D721Med (cell line): ENCODE data around the gene RELT.
A peak's percentile ranks its signal among the peaks of the same experiment; 100 is the strongest.

Experiments
- DNase-seq: peaks from one replicate; pipeline ENCODE4 v3.0.0; 2011; ENCODE audit warnings: low spot score; ENCODE audit not compliant: insufficient read length
- FAIRE-seq: peaks from 2 replicates; lab custom pipeline; 2011; peaks lifted over from hg19 to GRCh38; lab: Jason Lieb, UNC
- TF ChIP-seq, protein P1 (sequence below): IDR thresholded peaks from 2 replicates; pipeline ENCODE4 v1.5.1; 2012; ENCODE audit warnings: mild to moderate bottlenecking, control low read depth; ENCODE audit not compliant: insufficient read depth; ENCODE audit errors: missing control alignments

The RELT gene

DNA sequence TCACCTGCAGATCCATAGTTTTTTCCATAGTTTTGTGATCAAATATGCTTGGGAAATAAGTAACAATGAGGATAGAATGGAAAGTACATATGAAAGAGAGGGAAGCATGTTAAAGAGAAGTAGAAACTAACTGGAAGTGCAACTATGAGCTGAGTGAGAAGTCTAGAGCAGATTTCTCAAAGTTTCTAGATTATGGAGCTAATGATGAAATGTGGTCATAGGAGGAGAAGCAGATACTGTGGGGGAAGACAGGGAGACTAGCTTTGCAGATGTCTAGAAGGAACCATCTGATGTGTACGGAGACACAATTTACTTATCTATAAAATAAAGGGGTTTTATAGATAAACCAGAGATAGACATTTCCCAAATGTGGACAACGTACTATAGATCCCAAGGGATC is 37.1 kb downstream of the RELT start:
- TF ChIP-seq, protein P1, sequence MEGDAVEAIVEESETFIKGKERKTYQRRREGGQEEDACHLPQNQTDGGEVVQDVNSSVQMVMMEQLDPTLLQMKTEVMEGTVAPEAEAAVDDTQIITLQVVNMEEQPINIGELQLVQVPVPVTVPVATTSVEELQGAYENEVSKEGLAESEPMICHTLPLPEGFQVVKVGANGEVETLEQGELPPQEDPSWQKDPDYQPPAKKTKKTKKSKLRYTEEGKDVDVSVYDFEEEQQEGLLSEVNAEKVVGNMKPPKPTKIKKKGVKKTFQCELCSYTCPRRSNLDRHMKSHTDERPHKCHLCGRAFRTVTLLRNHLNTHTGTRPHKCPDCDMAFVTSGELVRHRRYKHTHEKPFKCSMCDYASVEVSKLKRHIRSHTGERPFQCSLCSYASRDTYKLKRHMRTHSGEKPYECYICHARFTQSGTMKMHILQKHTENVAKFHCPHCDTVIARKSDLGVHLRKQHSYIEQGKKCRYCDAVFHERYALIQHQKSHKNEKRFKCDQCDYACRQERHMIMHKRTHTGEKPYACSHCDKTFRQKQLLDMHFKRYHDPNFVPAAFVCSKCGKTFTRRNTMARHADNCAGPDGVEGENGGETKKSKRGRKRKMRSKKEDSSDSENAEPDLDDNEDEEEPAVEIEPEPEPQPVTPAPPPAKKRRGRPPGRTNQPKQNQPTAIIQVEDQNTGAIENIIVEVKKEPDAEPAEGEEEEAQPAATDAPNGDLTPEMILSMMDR = no peak
- no peak for DNase-seq
- FAIRE-seq = no peak

DNA sequence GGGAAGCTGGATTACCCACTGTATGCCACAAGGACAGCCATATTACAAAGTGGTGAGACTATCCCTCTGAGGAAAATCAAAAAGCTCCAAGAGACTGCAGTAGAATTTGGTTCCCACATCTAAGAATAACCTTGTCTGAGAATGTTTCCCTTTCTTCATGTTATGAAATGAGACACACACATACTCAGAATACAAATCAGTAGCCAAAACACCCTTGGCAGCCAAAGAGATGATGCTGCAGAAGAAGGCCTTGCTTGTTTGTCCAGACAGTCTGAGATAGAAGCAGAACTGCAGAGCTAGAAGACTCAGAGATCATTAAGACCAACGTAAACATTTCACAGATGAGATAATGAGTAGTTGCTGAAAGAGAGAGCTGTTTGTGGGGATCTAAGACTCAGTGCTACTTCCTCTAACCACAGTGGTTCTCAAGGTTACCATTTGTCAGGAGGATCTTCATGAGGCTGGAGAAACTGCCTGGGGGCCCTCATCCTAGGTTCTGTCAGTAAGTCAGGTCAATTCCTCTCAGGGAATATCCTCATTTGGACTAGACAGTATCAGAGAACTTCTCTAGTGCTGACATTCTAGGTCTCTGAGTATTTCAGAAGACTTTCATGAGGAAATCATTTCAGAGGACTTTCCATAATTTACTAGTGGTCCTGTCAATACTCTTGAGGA is 38.9 kb downstream of the RELT start:
- TF ChIP-seq, protein P1 = no peak
- FAIRE-seq (no peak), DNase-seq (no peak)

DNA sequence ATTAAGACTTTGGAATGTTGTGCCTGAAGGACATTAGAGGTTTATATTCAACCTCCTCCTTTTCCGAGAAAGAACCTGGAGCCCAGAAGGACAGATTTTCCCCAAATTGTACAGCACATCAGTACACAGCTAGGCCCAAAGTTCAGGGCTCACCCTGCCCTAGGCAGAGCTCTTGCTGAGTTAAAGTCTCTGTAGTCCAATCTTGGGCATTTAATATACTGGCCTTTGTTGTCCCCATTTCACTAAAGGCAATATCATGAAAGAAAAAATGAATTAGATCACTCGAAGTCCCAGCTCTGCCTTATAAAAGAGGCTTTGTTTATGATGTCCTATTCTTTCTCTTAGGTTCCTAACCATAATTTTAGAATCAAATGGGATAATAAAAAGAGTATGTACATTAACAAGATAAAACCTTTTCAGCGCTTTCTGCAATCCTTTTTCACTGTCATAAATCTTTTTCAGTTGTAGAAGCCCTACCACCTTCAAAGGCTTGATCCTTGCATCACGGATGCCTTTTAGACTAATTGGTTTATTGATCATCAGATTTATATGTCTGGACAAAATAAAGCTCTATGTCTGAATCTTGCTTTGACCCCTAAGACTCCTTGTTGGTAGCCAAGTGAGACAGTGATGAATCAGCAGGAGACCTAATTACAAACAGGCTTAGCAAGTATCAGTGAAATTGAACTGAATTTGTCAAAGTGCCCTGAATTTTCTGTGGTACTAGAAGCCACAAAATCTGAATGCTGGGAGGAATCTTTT is 39.8 kb downstream of the RELT start:
- TF ChIP-seq, protein P1 = no peak
- no peak for DNase-seq
- peak; percentile 16 for FAIRE-seq

DNA sequence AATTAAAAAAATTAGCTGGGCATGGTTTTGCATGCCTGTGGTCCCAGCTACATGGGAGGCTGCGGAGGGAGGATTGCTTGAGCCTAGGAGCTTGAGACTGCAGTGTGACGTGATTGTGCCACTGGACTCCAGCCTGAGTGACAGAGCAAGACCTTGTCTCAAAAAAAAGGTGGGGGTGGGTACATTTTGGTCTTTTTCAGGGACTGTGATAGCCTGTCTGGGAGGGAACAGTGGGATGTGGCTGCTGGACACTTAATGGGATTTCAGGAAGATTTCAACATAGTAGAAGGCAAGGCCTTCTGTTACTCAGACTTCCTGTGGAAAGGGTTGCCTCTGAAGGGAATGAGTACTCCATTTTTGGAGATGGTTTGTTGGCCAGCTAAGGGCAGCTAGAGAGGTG is 40.6 kb downstream of the RELT start:
- TF ChIP-seq, protein P1 = no peak
- FAIRE-seq = no peak

DNA sequence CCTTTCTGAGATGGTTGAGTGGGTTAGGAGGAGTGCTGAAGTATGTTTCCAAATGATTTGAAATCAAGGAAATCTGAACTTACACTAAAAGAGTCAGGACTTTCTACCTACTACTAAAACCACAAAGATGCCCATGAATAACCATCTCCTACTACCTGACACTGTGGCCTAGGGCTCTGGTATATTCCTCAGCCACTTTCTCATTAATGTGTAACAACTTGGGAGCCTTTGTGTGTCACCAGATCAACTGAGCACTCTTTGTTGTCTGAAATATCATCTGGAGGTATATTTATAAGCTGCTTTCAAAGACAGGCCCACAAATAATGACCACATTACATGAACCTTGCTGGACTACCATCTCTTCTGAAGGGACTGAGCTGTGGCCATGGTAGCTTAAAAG is 43.9 kb downstream of the RELT start:
- no peak for FAIRE-seq
- DNase-seq = no peak
- TF ChIP-seq, protein P1 = no peak

More for the DNA sequence above, 40.6 kb downstream of the RELT start:
- DNase-seq = no peak

DNA sequence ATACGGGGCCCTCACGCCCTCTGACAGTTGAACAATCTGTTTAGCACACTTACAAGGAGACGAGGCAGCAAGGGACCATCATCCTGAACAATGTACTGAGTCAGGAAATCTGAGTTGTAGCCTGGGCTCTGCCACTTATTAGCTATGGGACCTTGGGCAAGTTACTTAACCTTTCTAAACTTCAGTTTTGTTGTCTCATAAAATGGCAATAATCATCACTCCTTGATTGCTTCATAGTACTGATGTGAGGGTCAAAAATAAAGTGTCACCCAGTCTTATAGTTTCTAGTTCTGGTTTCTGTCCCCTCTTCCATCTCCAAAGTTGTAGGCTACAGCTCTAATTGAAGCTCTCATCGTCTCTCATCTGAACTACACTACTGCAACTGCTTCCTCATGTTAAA is 46.7 kb downstream of the RELT start:
- TF ChIP-seq, protein P1 = no peak
- DNase-seq (no peak), FAIRE-seq (no peak)

DNA sequence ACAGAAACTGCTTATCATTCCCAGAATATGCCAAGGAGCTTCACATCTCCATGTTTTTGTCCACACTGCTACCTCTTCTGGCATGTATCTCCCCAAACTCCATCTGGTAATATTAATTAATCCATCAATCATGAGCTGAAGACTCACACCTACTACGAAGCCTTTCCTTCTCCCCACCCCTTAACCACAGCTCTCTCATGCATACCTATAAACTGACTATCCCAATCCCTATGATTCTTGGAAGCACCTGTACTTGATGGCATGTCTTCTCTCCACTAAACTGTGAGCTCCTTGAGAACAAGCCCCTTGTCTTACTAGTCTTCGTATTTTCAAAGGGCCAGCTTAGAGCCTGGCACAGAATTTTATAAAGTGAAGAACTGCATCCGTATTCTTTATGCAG is 47.3 kb downstream of the RELT start:
- DNase-seq (no peak), FAIRE-seq (no peak)
- TF ChIP-seq, protein P1 = no peak
